ENCODE measurements around the gene PNLIPRP2.

DNA sequence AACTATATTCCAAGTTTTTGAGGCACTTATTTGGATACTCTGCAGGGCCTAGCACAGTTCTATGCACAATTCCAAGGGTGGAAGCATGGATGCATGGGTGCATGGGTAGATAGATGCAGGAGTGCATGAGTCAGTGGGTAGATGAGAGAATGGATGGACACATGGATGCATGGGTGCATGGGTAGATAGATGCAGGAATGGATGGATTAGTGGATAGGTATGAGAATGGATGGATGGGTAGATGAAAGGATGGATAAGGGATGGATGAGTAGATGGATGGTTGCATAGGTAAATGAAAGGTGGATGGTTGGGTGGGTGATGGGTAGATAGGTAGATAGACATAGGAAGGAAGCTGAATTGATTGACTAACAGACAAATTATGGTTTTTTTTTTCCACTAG lies 15.6 kb downstream of the PNLIPRP2 start:
- TF ChIP-seq OSR1 (CRISPR knock-in tag; IDR thresholded peaks at IDR 0.05) (no peak), ZFP30 (CRISPR knock-in tag; IDR thresholded peaks at IDR 0.05) (no peak), GLIS3 (CRISPR knock-in tag; IDR thresholded peaks at IDR 0.05) (no peak), RARB (CRISPR knock-in tag; IDR thresholded peaks at IDR 0.05) (no peak), ISL1 (CRISPR knock-in tag; IDR thresholded peaks at IDR 0.05) (no peak), ZNF565 (CRISPR knock-in tag; conservative IDR thresholded peaks at IDR 0.05; ENCODE audit: low read depth) (no peak), ZNF70 (CRISPR knock-in tag; IDR thresholded peaks at IDR 0.05) (no peak)
- TF ChIP-seq, protein P1, sequence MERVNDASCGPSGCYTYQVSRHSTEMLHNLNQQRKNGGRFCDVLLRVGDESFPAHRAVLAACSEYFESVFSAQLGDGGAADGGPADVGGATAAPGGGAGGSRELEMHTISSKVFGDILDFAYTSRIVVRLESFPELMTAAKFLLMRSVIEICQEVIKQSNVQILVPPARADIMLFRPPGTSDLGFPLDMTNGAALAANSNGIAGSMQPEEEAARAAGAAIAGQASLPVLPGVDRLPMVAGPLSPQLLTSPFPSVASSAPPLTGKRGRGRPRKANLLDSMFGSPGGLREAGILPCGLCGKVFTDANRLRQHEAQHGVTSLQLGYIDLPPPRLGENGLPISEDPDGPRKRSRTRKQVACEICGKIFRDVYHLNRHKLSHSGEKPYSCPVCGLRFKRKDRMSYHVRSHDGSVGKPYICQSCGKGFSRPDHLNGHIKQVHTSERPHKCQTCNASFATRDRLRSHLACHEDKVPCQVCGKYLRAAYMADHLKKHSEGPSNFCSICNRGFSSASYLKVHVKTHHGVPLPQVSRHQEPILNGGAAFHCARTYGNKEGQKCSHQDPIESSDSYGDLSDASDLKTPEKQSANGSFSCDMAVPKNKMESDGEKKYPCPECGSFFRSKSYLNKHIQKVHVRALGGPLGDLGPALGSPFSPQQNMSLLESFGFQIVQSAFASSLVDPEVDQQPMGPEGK (CRISPR knock-in tag; IDR thresholded peaks at IDR 0.05; ENCODE audit: borderline replicate concordance) = no peak

All from SK-N-SH treated with all-trans-retinoic acid at 6 μM for 48 hours (cell line).